GM21723 (cell line): ENCODE results near the gene SAMHD1.
"Not testable (repeated sequence)": the region's sequence is repeated elsewhere in the genome, so short reads cannot be mapped to it uniquely, and the experiment has no call there.

Experiments used
- ATAC-seq: cut with Tn5 transposase; IDR thresholded peaks from one replicate; pipeline ENCODE4 v1.9.1; 2021; ENCODE audit warnings: mild to moderate bottlenecking, moderate library complexity; ENCODE audit not compliant: unreplicated experiment

SAMHD1 gene

DNA sequence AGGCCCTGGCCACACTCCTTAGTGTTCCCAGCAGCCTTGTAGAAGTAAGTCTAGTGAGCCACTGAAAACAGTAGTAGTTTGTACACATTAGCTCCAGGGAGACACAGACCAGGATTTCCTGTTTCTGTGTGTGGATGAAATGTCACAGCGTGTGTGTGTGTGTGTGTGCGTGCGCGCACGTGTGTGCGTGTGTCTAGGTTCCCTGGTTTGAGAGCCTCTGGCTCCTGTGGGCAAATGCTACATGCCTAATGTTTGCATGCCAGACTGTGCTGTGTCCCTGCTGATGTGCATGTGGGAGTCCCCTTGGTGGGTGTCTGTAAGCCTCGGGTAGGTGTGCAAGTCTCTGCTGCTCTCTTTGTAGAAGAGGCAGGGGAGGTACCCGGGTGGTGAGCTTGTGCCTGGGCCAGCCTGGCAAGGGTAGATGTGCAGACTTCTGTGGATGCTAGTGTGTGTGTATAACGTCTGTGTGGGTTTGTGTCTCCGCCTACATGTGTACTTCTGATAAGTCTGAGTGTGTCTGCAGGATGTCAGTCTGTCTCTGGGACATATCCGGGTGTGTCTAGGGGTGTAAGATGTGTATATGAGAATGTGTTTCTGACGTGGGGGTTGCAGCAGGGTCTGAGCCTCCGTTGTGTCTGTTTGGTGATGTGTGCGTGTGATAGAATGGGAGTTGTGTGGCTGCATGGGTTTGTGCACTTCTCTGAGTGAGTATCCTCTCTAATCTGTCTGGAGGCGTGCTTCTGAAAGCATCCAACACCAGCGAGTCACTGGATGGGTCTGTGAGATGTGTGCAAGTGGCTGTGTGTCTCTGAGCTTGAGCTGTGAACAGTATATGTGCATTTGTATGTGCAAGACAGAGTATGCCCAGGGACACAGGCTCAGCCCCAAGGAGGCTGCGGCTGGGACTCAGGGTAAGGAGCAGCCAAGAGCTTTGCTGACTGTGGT lies 94.5 kb downstream of the SAMHD1 start:
- no peak for ATAC-seq

DNA sequence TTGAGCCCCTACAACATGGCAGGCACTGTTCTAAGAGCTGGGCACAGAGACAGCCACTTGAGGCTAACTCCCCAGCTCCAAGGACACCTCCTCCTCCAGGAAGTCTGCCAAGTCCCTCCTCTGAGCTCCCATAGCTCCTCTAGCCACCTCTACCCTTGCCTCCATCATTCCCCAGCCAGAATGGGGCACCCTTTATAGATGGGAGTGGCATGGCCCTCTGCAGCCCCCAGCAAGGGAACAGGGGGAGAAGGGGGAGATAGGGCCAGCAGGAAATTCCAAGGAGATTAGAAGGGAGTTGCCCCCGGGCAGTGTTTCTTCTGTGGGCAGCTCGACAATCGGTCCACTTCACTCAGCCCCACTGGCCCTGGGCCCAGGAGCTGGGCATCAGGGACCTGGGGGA lies 95.3 kb downstream of the SAMHD1 start:
- ATAC-seq: no peak

DNA sequence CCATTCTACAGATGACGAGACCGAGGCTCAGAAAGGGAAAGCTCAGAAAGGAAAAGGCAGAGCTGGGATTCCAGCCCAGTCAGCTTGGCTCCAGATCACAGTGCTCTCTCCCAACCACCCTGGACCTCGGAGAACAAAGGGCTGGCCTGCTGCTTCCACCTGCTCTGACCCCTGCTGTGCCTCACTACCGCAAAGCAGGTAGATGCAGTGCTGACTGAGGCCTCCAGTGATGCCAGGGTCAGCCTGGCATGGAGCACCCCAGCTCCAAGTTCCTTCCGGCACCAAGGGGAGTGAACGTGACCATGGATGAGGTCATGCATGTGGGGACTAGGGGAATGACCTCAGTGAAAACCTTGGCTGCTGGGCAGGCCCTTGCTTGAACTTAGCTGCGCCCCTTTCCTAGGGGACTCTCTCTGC lies 96.3 kb downstream of the SAMHD1 start:
- no peak for ATAC-seq

DNA sequence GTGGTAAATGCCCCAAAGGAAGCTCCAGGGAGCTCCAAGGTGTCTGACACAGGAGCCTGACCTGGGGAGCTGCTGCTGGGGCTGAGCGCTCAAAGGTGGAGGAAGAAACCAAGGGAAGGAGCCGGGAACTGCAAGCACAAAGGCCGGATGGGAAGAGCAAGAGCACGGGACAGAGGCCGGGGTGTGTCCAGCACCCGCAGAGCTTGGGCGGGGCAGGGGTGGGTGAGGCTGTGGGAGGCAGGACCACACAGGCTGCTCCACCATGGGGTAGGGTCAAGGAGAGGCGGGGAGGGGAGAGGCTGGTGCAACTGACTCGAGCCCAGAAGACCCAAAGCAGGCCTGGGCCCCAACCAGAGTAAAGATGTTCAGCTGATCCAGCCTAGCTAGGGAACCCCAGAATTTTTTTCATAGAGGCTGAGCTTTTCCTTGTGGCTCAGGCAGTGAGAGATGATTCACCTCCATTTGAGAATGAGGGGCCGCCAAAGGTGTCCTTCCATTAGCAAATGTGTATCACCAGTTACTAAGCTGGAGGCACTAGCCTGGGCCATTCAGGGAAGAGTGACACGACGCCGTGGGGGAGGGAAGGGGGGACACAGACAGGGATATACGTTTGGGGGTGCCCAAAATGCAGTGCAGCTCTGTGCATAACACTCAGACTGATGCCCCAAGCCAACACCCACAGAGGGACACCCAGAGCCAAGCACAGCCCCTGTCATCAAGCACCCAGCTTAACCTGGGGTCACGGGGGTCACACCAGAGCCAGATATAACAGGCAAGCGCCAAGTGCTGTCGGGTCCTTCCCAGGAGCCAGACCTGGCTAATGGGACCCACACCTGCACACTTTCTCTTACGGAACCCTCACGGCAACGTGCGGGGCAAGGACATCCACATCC lies 96.9 kb downstream of the SAMHD1 start:
- no peak for ATAC-seq

DNA sequence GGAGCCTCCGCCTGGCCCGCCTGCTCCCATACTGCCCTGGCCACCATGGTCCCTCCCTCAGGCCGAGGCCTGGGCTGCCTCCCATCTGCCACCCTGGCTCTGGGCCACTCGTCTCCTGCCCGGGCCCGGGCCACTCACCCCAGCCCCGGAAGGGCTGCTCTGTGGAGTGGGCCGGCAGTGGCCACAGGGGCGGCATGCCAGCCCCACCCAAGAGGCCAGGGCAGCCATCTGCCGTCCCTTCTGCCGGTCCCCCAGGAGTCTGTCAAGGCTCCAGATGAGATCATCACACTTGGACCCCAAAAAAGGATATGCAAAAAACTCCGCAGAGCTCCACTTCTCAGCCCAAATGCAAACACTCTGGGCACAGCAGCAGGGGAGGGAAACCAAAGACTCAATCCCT lies 99.3 kb downstream of the SAMHD1 start:
- ATAC-seq: no peak

DNA sequence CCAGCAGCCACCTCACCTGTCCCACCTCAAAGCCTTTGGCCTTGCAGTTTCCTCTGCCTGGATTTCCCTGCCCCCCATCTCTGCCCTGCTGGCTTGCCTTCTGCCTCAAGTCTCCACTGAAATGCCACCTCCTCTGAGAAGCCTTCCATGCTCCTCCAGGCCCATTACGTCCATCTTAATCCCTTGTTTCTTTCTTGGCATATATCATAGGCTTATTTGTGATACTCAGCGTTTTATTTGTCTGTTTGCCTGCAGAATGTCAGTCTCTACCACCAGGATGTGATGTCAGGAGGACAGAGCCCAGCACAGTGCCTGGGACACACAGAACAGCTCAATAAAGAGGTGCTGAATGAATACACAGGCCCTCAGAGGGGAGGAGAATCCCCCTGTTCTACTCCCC lies 100.0 kb downstream of the SAMHD1 start:
- no peak for ATAC-seq

DNA sequence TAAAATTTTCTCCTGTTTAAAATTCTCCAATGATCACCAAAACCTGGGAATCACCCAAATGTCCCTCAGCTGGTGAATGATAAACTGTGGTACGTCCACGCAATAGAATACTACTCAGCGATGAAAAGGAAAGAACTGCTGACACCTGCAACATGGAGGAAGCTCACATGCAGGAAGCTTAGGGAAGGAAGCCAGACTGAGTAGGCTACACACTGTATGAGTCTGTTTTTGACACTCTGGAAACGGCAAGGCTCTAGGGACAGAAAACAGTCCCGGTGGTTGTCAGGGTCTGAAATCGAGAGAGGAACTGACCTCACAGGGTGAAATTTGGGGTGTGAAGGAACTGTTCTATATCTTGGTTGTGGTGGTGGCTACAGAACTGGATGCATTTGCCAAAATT lies 100.7 kb downstream of the SAMHD1 start:
- ATAC-seq: no peak

DNA sequence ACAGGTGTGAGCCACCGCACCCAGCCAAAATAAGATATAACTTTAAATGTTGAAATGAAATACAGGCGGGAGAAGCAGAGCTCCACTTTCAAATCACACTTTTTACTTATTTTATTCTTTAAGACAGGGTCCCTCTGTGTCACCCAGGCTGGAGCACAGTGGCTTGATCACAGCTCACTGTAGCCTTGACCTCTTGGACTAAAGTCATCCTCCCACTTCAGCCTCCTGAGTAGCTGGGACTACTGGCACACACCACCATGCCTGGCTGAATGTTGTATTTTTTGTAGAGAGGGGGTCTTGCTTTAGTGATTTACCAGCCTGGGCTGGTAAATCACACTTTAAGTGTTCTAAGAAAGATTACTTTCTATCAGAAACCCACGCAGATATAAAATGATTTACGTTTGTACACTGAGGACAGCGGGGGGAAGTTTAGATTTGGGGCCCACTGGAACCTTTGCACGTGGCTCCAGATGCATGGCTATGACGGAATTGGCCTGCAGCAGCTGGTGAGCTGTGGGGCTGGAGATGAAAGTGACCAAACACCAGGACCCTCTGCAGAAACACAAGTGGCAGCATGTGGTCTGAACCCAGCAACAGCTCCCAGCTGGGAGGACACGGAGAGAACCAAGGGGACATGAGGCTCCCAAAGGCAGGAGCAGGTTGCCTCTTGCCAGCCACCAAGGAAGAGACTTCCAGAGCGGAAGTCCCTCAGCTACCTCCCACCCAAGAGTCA lies 102.0 kb downstream of the SAMHD1 start:
- ATAC-seq: no peak

DNA sequence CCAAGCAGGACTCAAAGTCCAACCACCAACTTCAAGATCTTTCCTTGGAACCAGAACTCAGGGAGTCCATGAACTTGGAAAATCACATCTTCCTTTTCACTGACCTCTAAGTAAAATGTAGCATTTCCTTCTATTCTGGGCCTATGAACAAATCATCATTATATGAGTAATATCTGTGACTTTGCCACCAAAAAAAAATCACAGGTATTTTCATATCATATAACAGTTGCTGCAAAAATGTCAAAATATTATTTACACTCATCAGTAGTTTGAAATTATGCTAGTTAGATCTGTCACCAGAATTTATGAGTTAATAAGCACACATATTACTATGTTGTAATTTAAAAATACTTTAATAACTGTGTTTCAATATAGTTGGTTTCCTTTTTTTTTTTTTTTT lies 102.8 kb downstream of the SAMHD1 start:
- ATAC-seq: no peak

DNA sequence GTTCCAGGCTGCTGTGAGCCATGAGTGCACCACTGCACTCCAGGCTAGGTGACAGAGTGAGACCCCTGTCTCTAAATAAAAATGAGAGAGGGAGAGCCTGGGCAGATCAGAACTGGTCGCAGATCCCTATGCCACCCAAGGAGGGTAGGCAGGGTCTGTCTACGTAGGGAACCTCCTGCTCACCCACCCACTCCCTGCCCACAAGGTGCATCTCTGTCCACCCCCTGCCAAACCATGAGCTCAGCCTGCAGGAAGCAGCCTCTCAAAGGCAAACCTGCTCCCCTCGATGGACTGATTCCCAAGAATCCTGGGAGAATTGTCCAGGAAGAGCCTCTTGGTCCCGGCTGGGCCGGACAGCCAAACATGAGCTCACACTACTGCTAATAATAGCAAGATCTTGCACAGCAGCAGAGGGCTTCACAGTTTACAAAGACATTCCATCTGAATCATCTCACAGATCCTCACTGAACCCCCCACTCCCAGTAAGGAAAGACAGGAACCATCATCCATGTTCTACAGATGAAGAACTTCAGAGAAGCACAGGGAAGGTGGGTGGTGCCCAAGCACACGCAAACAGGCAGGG lies 103.3 kb downstream of the SAMHD1 start:
- ATAC-seq: no peak

DNA sequence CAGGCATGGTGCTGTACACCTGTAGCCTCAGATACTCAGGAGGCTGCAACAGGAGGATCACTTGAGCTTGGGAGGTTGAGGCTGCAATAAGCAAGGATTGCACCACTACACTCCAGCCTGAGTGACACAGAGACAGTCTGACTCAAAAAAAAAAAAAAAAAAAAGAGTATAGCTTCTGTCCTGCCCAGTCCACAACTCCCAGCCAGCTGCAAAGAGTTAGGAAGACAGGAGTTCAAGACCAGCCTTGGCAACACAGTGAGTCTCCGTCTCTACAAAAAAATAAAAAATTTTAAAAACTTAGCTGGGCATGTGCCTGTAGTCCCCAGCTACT lies 103.8 kb downstream of the SAMHD1 start:
- ATAC-seq: no peak

DNA sequence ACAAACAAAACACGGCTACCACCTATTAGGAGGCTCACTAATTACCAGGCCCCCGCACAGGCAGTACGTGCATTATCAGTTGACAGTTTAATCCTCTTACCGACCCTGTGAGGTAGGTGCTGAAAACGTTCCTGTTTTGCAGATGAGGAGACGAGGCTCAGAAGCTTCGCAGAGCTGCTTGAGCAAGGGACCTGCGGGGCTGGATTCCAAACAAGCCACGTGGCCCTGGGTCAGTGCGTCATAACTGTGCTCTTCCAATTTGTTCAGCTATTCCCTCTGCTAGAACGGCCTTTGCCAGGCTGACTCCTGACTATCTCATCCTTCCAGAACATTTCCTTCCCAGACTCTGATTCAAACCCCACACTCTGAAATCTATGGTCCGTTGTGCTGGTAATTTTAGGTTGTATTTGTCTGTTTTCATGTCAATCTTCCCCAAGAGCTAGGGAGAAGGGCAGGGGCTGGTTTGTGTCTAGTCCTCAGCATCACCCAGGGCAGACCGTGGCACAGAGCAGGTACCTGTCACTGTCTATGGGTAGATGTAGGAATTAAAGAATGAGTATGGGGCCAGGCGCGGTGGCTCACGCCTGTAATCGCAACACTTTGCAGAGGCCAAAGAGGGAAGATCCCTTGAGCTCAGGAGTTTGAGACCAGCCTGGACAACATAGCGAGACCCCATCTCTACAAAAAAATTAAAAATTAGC lies 104.3 kb downstream of the SAMHD1 start:
- no peak for ATAC-seq

DNA sequence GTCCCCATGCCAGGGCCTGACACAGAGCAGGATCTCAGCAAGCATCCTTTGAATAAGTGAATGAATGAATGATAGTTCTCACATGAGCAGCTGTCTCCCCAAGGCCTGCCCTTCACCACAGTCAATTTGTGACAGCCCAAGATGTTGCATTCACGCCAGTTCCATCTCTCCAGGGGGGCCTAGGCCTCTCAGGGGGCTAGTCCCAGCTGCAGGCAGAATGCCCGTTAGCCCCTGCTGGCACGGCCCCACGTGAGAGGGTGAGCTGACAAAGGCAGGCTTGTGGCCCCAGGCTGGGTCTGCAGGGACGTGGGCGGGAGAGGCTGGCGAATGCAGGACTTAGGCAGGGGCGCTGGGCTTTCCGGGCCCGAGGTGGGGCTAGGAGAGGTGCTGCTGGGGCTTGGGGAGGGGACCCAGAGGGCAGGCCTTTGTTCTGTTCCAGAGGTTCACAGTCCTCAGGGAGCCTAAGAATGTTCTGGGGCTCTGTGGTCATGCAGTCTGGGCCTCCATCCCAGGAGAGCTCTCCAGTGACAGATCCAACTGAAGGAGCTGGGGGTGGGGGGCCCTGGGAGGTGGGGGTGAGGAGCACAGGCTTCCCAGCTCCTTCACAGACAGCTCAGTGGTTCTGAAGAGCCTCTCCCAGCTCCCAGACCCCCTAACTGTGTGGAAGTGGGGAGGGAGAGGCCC lies 106.1 kb downstream of the SAMHD1 start:
- ATAC-seq: no peak

DNA sequence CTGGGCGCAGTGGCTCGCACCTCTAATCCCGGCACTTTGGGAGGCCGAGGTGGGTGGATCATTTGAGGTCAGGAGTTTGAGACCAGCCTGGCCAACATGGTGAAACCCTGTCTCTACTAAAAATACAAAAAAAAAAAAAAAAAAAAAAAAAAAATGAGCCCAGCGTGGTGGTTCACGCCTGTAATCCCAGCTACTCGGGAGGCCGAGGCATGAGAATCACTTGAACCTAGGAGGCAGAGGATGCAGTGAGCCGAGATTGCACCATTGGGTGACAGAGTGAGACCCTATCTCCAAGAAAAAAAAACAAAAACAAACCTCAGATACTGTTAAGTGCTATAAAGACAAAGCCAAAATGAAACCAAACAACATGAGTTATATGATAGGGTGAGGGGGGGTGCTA lies 110.5 kb downstream of the SAMHD1 start:
- not testable (repeated sequence) for ATAC-seq
